ENCODE results near the gene CALCB.
A peak's percentile ranks its signal among the peaks of the same experiment; 100 is the strongest.

The CALCB gene, protein sequence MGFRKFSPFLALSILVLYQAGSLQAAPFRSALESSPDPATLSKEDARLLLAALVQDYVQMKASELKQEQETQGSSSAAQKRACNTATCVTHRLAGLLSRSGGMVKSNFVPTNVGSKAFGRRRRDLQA

GRCh38 chr11:15073361-15074205 is at the start of gene CALCB:
Gene CALCB, plus strand, starts transcription at chr11:15073593. Its CDS starts 1,126 bp downstream, at chr11:15074719.
- Histone ChIP-seq H2AFZ (ENCODE audit: low read length) (no peak within 1 kb of the TSS), H3K9ac (ENCODE audit: low read length) (no peak within 1 kb of the TSS), H4K20me1 (ENCODE audit: insufficient read depth, low read length) (no peaks in the 10 kb centered on the region), H3K79me2 (ENCODE audit: insufficient read depth, low read length) (no peaks in the 10 kb centered on the region), H3K27me3 (ENCODE audit: insufficient read depth, low read length) (no peaks in the 10 kb centered on the region), H3F3A (ENCODE audit: insufficient read depth, low read length) (no peaks in the 10 kb centered on the region), H3K27ac (ENCODE audit: low read depth, low read length, poor library complexity, severe bottlenecking) (no peak within 1 kb of the TSS), H3K9me2 (ENCODE audit: low read depth, low read length) (no peaks in the 10 kb centered on the region), H3K4me2 (ENCODE audit: low read length) (peak within 1 kb of the TSS; percentile 65; the same call in 1 of the 2 replicates), H3K9me3 (ENCODE audit: low read length) (no peaks in the 10 kb centered on the region), H3K36me3 (ENCODE audit: insufficient read depth, low read length) (no peaks in the 10 kb centered on the region), H3K4me3 (ENCODE audit: low read depth, low read length, poor library complexity, severe bottlenecking) (peak within 1 kb of the TSS; percentile 40), H3K4me1 (ENCODE audit: insufficient read depth, low read length, severe bottlenecking) (peaks cover 7% of the 10 kb centered on the region)
- TF ChIP-seq, protein P1, sequence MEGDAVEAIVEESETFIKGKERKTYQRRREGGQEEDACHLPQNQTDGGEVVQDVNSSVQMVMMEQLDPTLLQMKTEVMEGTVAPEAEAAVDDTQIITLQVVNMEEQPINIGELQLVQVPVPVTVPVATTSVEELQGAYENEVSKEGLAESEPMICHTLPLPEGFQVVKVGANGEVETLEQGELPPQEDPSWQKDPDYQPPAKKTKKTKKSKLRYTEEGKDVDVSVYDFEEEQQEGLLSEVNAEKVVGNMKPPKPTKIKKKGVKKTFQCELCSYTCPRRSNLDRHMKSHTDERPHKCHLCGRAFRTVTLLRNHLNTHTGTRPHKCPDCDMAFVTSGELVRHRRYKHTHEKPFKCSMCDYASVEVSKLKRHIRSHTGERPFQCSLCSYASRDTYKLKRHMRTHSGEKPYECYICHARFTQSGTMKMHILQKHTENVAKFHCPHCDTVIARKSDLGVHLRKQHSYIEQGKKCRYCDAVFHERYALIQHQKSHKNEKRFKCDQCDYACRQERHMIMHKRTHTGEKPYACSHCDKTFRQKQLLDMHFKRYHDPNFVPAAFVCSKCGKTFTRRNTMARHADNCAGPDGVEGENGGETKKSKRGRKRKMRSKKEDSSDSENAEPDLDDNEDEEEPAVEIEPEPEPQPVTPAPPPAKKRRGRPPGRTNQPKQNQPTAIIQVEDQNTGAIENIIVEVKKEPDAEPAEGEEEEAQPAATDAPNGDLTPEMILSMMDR (IDR thresholded peaks at IDR 0.05; ENCODE audit: low read length): no peak
- TF ChIP-seq EZH2 (IDR thresholded peaks at IDR 0.05; ENCODE audit: borderline replicate concordance, low read length): no peak

- no peak for TF ChIP-seq EZH2 (IDR thresholded peaks at IDR 0.05; ENCODE audit: borderline replicate concordance, low read length)
- TF ChIP-seq, protein P1 (IDR thresholded peaks at IDR 0.05; ENCODE audit: low read length): no peak
- Histone ChIP-seq H4K20me1 (ENCODE audit: insufficient read depth, low read length) (no peaks in the 10 kb centered on the region), H3K9me2 (ENCODE audit: low read depth, low read length) (no peaks in the 10 kb centered on the region), H3K36me3 (ENCODE audit: insufficient read depth, low read length) (no peaks in the 10 kb centered on the region), H3K4me2 (ENCODE audit: low read length) (no peak overlapping the region), H3F3A (ENCODE audit: insufficient read depth, low read length) (no peaks in the 10 kb centered on the region), H3K4me3 (ENCODE audit: low read depth, low read length, poor library complexity, severe bottlenecking) (no peak overlapping the region), H3K27ac (ENCODE audit: low read depth, low read length, poor library complexity, severe bottlenecking) (no peak overlapping the region), H3K4me1 (ENCODE audit: insufficient read depth, low read length, severe bottlenecking) (no peaks in the 10 kb centered on the region), H3K79me2 (ENCODE audit: insufficient read depth, low read length) (no peaks in the 10 kb centered on the region), H3K9me3 (ENCODE audit: low read length) (no peaks in the 10 kb centered on the region), H3K27me3 (ENCODE audit: insufficient read depth, low read length) (no peaks in the 10 kb centered on the region), H3K9ac (ENCODE audit: low read length) (no peak overlapping the region), H2AFZ (ENCODE audit: low read length) (no peak overlapping the region)
These were observed 46.4 kb upstream of the CALCB start for GRCh38 chr11:15027011-15027410.

DNA sequence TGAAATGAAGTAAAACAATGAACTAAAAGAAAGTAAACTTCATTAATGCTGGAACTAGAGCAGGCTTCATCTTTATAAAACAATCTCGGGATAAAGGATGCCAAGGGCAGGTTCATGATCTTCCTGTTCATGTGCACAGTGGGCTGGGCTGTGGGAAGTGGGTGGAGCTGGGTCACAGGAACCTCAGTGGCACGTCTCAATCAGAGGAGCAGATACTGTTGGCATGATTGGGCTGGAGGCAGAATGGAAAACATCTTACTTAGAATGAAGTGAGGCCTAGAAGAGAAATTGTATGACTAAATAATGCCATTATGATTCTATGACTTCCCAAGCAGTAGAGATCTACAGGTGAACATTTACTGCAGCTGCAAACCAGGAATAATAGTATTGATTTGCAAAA is 45.4 kb upstream of the CALCB start:
- TF ChIP-seq, protein P1 (IDR thresholded peaks at IDR 0.05; ENCODE audit: low read length): no peak
- no peak for TF ChIP-seq EZH2 (IDR thresholded peaks at IDR 0.05; ENCODE audit: borderline replicate concordance, low read length)
- Histone ChIP-seq H3K4me1 (ENCODE audit: insufficient read depth, low read length, severe bottlenecking) (no peaks in the 10 kb centered on the region), H3F3A (ENCODE audit: insufficient read depth, low read length) (no peaks in the 10 kb centered on the region), H3K4me2 (ENCODE audit: low read length) (no peak overlapping the region), H2AFZ (ENCODE audit: low read length) (no peak overlapping the region), H3K9me2 (ENCODE audit: low read depth, low read length) (no peaks in the 10 kb centered on the region), H3K4me3 (ENCODE audit: low read depth, low read length, poor library complexity, severe bottlenecking) (no peak overlapping the region), H3K9me3 (ENCODE audit: low read length) (no peaks in the 10 kb centered on the region), H3K36me3 (ENCODE audit: insufficient read depth, low read length) (no peaks in the 10 kb centered on the region), H4K20me1 (ENCODE audit: insufficient read depth, low read length) (no peaks in the 10 kb centered on the region), H3K27ac (ENCODE audit: low read depth, low read length, poor library complexity, severe bottlenecking) (no peak overlapping the region), H3K79me2 (ENCODE audit: insufficient read depth, low read length) (no peaks in the 10 kb centered on the region), H3K27me3 (ENCODE audit: insufficient read depth, low read length) (no peaks in the 10 kb centered on the region), H3K9ac (ENCODE audit: low read length) (no peak overlapping the region)

Data from OCI-LY1 (cell line).